BLaER1 (cell line): ENCODE data around the gene THBS2.

Source experiments
- H3K27ac ChIP-seq: shearing (Covaris generic); formaldehyde crosslinking; 2 replicates; pipeline ENCODE4 v1.8.1; 2022
- H3K27me3 ChIP-seq: shearing (Covaris generic); formaldehyde crosslinking; 2 replicates; pipeline ENCODE4 v1.8.1; 2022
- H3K36me3 ChIP-seq: shearing (Covaris generic); formaldehyde crosslinking; 2 replicates; pipeline ENCODE4 v1.8.1; 2022
- H3K4me1 ChIP-seq: shearing (Covaris generic); formaldehyde crosslinking; 2 replicates; pipeline ENCODE4 v1.8.1; 2022
- H3K4me2 ChIP-seq: shearing (Covaris generic); formaldehyde crosslinking; 2 replicates; pipeline ENCODE4 v1.8.1; 2022
- H3K4me3 ChIP-seq: shearing (Covaris generic); formaldehyde crosslinking; 2 replicates; pipeline ENCODE4 v1.8.1; 2022
- H3K9ac ChIP-seq: shearing (Covaris generic); formaldehyde crosslinking; 2 replicates; pipeline ENCODE4 v1.8.1; 2022
- H3K9me3 ChIP-seq: shearing (Covaris generic); formaldehyde crosslinking; 2 replicates; pipeline ENCODE4 v1.8.1; 2022
- H4K20me1 ChIP-seq: shearing (Covaris generic); formaldehyde crosslinking; 2 replicates; pipeline ENCODE4 v1.8.1; 2022
- Cebpa-rat ChIP-seq: shearing (Covaris generic); IDR thresholded peaks from 2 replicates; pipeline ENCODE4 v1.8.1; 2022

THBS2 gene

GRCh38 chr6:169170583-169170955 lies 83.1 kb downstream of the THBS2 start:
- no peak for TF ChIP-seq Cebpa-rat
- H3K9ac ChIP-seq: no peak overlapping the region
- H3K36me3 ChIP-seq: no peaks in the 10 kb centered on the region
- H3K4me1 ChIP-seq: no peaks in the 10 kb centered on the region
- H3K27ac ChIP-seq: no peak overlapping the region
- H3K9me3 ChIP-seq: no peaks in the 10 kb centered on the region
- no peak overlapping the region for H3K4me3 ChIP-seq
- H4K20me1 ChIP-seq: no peaks in the 10 kb centered on the region
- no peaks in the 10 kb centered on the region for H3K27me3 ChIP-seq
- no peak overlapping the region for H3K4me2 ChIP-seq

- Histone ChIP-seq H3K27ac (no peak overlapping the region), H4K20me1 (no peaks in the 10 kb centered on the region), H3K4me2 (no peak overlapping the region), H3K9ac (no peak overlapping the region), H3K4me3 (no peak overlapping the region), H3K27me3 (no peaks in the 10 kb centered on the region), H3K4me1 (no peaks in the 10 kb centered on the region), H3K36me3 (no peaks in the 10 kb centered on the region), H3K9me3 (no peaks in the 10 kb centered on the region)
- TF ChIP-seq Cebpa-rat: no peak
Measured at GRCh38 chr6:169169941-169170582, 83.6 kb downstream of the THBS2 start.

GRCh38 chr6:169169375-169169774 lies 84.3 kb downstream of the THBS2 start:
- no peaks in the 10 kb centered on the region for H3K27me3 ChIP-seq

GRCh38 chr6:169168706-169169105 lies 84.9 kb downstream of the THBS2 start:
- Histone ChIP-seq H3K36me3 (no peaks in the 10 kb centered on the region), H3K27ac (no peak overlapping the region), H3K9me3 (peaks cover 6% of the 10 kb centered on the region; the same call in 1 of the 2 replicates), H3K4me3 (no peak overlapping the region), H4K20me1 (no peaks in the 10 kb centered on the region), H3K27me3 (no peaks in the 10 kb centered on the region), H3K4me1 (no peaks in the 10 kb centered on the region), H3K9ac (no peak overlapping the region), H3K4me2 (no peak overlapping the region)
- TF ChIP-seq Cebpa-rat: no peak

More at GRCh38 chr6:169169375-169169774, 84.3 kb downstream of the THBS2 start:
- no peak overlapping the region for H3K27ac ChIP-seq
- no peaks in the 10 kb centered on the region for H3K36me3 ChIP-seq
- no peak overlapping the region for H3K4me3 ChIP-seq
- TF ChIP-seq Cebpa-rat: no peak
- H4K20me1 ChIP-seq: no peaks in the 10 kb centered on the region
- H3K9ac ChIP-seq: no peak overlapping the region
- peaks cover 3% of the 10 kb centered on the region; the same call in 1 of the 2 replicates for H3K9me3 ChIP-seq
- no peak overlapping the region for H3K4me2 ChIP-seq
- no peaks in the 10 kb centered on the region for H3K4me1 ChIP-seq

- Histone ChIP-seq H3K4me2 (no peak overlapping the region), H3K27ac (no peak overlapping the region), H3K9ac (no peak overlapping the region), H3K4me1 (no peaks in the 10 kb centered on the region), H3K27me3 (no peaks in the 10 kb centered on the region), H3K9me3 (peaks cover 6% of the 10 kb centered on the region; the same call in 1 of the 2 replicates), H3K4me3 (no peak overlapping the region), H3K36me3 (no peaks in the 10 kb centered on the region), H4K20me1 (no peaks in the 10 kb centered on the region)
- no peak for TF ChIP-seq Cebpa-rat
Measured at GRCh38 chr6:169168302-169168630, 85.4 kb downstream of the THBS2 start.

GRCh38 chr6:169167581-169168301 lies 85.9 kb downstream of the THBS2 start:
- Histone ChIP-seq H3K27ac (no peak overlapping the region), H3K4me3 (no peak overlapping the region), H3K27me3 (no peaks in the 10 kb centered on the region), H4K20me1 (no peaks in the 10 kb centered on the region), H3K9me3 (peaks cover 6% of the 10 kb centered on the region; the same call in 1 of the 2 replicates), H3K36me3 (no peaks in the 10 kb centered on the region), H3K4me1 (no peaks in the 10 kb centered on the region), H3K9ac (no peak overlapping the region), H3K4me2 (no peak overlapping the region)
- TF ChIP-seq Cebpa-rat: no peak

- H3K4me2 ChIP-seq: no peak overlapping the region
- H3K27ac ChIP-seq: no peak overlapping the region
- no peak for TF ChIP-seq Cebpa-rat
- no peaks in the 10 kb centered on the region for H3K27me3 ChIP-seq
- no peak overlapping the region for H3K9ac ChIP-seq
- H3K36me3 ChIP-seq: no peaks in the 10 kb centered on the region
- no peaks in the 10 kb centered on the region for H3K4me1 ChIP-seq
- no peak overlapping the region for H3K4me3 ChIP-seq
- H4K20me1 ChIP-seq: no peaks in the 10 kb centered on the region
- peaks cover 6% of the 10 kb centered on the region; the same call in 1 of the 2 replicates for H3K9me3 ChIP-seq
Measured at GRCh38 chr6:169166896-169167580, 86.6 kb downstream of the THBS2 start.
